HG03175 (cell line): Measurements from ENCODE around the gene SHH.

ENCODE experiments used
- ATAC-seq: cut with Tn5 transposase; IDR thresholded peaks from one replicate; pipeline ENCODE4 v1.9.1; 2021; ENCODE audit warnings: mild to moderate bottlenecking, moderate library complexity; ENCODE audit not compliant: unreplicated experiment

The SHH gene

DNA sequence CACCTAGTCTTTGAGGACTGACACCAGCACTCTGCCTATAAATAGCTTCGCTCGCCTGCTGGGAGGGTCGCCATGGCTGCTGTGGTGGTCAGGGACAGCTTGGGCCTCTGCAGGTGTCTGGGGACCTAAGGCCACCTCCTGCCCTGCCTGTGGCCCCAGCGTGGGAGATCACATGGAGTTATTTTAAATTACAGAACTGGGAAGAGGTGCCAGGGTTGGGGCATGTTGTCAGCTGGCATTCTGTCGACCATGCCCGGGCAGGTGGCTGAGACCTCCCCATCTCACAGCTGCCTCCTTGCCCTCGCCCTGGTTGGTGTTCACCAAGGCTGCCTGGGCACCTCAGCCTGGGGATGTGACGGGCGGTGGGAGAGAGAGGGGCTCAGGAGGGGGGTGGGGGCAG, 18.1 kb downstream of the SHH start:
- no peak for ATAC-seq

- no peak for ATAC-seq
These were observed 18.5 kb downstream of the SHH start for GRCh38 chr7:155793720-155794119.

- no peak for ATAC-seq
These were observed 19.2 kb downstream of the SHH start for GRCh38 chr7:155792999-155793560.

DNA sequence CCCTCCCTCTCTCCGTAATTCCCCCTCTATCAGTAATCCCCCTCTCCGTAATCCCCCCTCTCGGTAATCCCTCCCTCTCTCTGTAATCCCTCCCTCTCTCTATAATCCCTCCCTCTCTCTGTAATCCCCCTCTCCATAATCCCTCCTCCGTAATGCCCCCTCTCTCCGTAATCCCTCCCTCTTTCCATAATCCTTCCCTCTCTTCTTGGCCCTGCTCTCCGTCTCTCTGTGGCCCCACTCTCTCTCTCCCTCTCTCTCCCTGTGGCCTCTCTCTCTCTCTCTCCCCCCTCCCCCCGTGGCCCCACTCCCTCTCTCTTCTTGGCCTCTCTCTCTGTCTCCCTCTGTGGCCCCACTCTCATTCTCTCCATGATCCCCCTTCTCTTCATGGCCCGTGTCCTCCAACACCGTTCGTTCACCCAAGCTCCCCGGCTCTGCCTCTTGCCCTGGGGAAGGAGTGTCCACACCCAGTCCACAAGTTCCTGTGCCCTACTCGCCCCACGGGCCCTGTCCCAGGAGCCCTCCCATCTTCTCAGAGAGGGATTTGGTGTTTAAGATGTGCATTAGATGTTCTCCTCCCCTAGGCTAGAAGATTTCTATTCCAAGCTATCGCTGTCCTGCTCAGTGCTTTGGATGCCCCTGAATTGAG, 19.8 kb downstream of the SHH start:
- ATAC-seq = no peak

- ATAC-seq = no peak
These were observed 20.4 kb downstream of the SHH start for GRCh38 chr7:155791836-155792235.

- ATAC-seq = no peak
These were observed 21.0 kb downstream of the SHH start for GRCh38 chr7:155791214-155791737.

DNA sequence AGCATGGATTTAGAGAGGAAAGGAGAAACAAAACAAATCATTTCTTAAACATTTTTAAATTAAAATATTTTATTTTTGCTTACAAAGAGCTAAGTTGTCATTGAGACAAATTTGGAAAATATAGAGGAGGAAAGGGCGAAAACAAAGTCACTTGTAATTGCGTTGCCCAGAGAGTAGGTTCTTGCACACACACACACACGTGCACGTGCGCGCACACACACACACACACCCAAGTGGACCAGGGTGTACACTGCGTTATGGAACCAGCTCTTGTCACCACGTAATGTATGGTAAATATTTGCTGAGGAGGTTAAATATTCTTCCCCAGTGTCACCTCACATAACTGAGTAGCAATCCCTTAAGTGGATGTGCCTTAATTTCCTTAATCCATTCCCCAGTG, 21.6 kb downstream of the SHH start:
- no peak for ATAC-seq

GRCh38 chr7:155789001-155789725, 23.1 kb downstream of the SHH start:
- ATAC-seq = no peak

DNA sequence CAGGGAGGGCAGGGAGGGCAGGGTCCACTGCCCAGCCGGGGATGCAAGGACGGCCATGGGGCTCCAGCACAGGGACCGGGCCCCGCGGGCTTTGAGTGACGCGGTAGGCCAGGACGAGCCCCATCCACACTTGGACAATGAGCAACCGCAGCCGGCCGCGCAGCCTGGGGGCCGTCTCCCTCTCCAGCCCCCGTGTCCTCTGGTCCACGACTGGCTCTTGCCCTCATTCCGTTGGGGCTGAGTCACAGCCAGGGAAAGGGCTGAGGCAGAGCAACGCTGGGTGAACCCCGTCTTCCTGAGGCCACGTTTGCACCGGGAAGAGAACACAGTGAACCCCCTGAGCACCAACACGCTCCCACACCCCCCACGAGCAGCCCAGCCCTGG, 23.7 kb downstream of the SHH start:
- ATAC-seq = no peak

- ATAC-seq = no peak
These were observed 25.0 kb downstream of the SHH start for GRCh38 chr7:155787171-155787851.

DNA sequence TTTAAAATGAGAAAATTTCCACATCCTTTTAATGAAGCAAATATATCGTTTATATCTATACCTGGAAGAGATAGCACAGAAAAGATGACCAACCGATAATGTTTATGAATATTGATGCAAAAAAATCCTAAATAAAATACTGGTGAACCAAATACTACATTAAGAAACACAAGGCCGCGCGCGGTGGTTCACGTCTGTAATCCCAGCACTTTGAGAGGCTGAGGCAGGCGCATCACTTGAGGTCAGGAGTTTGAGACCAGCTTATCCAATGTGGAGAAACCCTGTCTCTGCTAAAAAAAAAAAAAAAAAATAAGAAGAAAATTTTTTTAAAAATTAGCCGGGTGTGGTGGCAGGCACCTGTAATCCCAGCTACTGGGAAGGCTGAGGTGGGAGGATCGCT, 25.8 kb downstream of the SHH start:
- no peak for ATAC-seq

DNA sequence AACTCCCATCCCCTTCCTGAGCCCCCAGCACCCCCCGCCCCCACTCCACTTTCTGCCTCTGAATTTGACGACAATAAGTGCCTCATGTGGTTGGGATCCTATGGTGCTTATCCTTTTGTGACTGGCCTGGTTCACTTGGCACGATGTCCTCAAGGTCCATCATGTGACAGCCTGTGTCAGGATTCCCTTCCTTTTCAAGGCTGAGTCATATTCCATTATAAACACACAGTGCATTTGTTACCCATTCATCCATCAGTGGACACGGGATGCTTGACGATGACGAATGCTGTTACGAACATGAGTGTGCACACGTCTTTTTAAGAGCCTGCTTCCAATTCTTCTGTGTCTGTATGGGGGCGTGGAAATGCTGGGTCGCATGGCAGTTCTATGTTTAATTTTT, 26.7 kb downstream of the SHH start:
- no peak for ATAC-seq

DNA sequence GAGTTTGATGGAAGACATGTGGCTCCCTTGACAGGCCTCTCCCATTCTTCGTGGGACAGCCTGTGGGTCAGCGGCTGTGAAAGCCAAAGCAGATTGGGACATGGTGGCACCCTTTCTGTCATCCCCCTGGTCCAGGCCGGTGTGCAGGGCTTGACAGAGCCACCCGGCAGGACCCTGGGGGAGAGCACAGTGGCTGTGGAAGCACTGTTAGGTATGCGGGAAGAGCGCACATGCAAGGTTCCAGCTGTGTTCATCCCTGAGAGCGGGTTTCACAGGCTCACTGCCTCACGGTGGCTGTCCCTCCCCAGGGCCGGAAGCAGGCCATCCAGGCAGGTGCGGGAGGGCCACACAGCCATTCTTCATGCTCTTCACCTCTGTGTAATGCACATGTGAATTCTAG, 29.8 kb downstream of the SHH start:
- no peak for ATAC-seq

DNA sequence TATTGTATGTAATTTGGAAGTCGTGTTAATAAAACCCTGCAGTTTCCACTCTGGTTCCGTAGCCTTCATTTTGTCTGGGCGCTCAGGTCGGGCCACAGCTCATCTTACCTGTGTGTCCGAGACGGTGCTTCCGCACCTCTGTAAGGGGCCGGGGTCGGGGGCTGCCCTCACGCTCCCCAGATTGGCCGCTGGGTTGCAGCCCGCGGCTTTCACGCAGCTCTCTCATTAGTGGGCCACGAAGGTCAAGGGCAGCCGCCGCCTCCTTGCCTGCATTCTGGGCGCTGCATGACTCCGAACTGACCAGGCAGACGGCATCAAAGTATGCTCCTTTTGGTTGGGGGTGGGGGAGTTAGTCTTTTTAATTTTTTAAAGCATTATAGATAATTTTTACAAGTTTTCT, 30.8 kb downstream of the SHH start:
- ATAC-seq = no peak

- no peak for ATAC-seq
These were observed 31.4 kb downstream of the SHH start for GRCh38 chr7:155780884-155781283.

GRCh38 chr7:155778349-155778748, 33.9 kb downstream of the SHH start:
- ATAC-seq = no peak

DNA sequence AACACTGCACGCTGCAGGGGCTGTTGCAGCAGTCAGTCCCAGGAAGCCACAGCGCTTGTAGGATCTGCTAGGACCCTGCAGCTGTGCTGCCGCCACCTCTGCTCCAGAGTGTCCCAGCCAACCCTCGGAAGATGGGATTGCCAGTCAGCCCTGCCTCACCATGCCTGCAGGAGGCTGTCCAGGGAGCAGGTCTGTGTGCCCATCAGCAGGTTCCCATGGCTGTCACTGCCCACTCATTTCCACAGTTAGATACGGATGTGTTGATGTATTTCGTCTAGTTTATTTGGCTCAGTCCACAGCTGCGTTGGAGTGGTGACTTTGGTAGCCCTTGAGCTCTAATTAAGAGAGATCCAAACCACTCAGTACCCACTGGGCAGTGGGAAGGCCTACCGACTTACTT, 35.7 kb downstream of the SHH start:
- ATAC-seq = no peak

GRCh38 chr7:155775691-155776090, 36.6 kb downstream of the SHH start:
- ATAC-seq = no peak

DNA sequence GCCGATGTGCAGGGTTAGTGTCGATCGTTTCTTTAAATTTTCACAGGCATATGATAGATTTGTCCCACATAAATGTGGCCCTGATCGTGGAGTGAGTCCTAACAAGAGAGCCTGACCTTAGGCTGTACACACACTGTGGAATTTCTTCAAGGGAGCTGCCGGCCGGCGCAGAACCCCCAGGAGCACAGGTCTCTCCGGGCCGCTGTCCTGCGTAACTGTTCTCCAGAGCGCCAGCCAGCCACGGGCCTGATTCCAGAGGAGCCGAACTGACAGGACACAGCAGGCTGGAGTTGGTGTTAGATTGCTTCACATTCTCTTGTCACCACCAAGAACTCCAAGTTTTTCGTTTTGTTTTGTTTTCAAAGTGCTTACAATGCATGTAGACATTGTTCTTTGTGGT, 37.3 kb downstream of the SHH start:
- no peak for ATAC-seq

DNA sequence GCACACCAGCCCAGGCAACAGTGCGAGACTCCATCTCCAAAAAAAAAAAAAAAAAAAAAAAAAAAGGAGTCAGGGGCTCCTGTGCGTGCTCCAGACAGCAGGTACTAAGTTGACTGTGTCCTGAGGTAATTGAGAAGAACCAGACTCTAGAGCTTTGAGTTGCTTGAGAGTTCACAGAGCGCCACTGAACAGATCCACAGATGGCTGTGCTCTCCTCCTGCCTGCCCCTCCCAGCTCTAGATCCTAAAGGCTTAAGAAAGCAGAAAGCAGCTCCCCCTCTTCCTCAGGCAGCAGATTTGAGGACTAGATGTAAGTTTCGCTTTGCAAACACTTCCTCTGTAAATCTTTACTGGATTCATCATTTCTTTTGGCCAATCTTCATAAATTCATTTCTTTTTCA, 38.7 kb downstream of the SHH start:
- no peak for ATAC-seq

GRCh38 chr7:155770241-155770640, 42.0 kb downstream of the SHH start:
- no peak for ATAC-seq

GRCh38 chr7:155769701-155770100, 42.6 kb downstream of the SHH start:
- ATAC-seq = no peak
